AG09319 (cell line): Measurements from ENCODE around the gene KLHDC9.

Source experiments
- DNase-seq: peaks from one replicate; pipeline ENCODE4 v3.0.0-alpha.2; 2010; ENCODE audit warnings: low read depth; ENCODE audit errors: extremely low read depth
- TF ChIP-seq, protein P1 (sequence below): IDR thresholded peaks from 2 replicates; pipeline ENCODE4 v1.5.1; 2011; ENCODE audit warnings: low read depth, mild to moderate bottlenecking, inconsistent platforms, low read length, moderate library complexity

KLHDC9 gene

DNA sequence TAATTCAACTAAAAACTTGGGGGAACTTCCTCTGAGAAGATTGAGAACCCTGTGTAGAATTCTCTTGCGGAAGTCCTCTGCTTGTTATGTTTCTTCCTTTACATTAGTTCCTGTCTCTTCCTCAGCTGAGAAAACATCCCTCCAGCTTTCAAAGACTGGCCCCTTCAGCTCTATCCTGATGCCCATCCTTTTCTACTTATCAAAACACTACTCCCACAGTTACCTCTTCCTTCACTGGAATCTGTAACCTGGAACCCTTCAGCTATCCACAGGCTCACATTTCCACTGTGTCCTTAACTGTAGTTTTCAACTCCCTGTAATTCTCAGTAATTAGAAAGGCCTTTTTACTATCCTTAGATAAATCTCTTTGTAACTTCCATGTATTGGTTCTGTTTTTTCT, 40.3 kb downstream of the KLHDC9 start:
- TF ChIP-seq, protein P1, sequence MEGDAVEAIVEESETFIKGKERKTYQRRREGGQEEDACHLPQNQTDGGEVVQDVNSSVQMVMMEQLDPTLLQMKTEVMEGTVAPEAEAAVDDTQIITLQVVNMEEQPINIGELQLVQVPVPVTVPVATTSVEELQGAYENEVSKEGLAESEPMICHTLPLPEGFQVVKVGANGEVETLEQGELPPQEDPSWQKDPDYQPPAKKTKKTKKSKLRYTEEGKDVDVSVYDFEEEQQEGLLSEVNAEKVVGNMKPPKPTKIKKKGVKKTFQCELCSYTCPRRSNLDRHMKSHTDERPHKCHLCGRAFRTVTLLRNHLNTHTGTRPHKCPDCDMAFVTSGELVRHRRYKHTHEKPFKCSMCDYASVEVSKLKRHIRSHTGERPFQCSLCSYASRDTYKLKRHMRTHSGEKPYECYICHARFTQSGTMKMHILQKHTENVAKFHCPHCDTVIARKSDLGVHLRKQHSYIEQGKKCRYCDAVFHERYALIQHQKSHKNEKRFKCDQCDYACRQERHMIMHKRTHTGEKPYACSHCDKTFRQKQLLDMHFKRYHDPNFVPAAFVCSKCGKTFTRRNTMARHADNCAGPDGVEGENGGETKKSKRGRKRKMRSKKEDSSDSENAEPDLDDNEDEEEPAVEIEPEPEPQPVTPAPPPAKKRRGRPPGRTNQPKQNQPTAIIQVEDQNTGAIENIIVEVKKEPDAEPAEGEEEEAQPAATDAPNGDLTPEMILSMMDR = no peak
- DNase-seq = no peak

DNA sequence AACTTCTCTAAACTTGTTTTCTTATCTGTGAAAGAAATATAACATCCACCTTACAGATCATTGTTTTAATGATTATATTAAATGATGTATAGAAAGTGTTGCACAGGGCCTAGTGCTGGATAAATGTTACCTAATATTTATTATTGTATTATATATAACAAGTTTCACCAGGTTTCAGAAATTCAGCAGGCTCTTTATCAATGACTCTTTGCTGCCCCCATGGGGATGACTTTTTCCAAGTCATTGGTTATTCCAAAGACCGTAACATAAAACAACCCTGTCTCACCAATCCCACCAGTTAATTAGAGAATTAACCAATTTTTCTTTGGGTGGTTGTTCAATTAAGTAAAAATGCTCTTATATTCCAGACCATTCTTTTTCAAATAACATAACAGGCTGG, 41.6 kb downstream of the KLHDC9 start:
- no peak for DNase-seq
- TF ChIP-seq, protein P1 = peak; percentile 50

DNA sequence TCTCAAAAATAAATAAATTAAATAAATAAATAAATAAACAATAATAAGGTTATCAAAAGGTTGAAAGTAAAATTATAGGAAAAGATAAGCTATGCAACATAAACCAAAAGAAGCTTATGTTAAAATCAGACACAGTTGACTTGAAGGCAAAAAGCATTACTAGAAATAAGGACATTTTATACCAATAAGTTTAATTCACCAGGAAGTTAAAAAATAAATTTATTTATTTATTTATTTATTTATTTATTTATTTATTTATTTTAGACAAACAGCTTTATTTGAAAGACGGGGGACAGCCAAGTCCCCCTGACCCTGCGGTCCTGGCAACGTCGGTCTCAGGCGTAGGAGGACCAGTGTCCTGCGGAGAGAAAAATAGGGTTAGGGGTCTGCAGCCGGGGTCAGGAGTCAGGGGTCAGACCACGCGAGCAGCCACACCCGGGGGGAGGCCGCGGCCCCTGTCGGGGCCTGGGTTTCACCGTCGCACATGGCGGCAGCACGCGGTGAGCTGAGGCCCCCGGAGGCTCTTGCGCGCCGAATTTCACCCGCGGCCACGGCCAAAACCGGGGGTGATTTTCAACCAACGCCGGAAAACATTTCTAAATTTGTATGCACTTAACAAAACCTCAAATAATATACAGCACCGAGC, 42.7 kb downstream of the KLHDC9 start:
- no peak for DNase-seq
- TF ChIP-seq, protein P1 = no peak

DNA sequence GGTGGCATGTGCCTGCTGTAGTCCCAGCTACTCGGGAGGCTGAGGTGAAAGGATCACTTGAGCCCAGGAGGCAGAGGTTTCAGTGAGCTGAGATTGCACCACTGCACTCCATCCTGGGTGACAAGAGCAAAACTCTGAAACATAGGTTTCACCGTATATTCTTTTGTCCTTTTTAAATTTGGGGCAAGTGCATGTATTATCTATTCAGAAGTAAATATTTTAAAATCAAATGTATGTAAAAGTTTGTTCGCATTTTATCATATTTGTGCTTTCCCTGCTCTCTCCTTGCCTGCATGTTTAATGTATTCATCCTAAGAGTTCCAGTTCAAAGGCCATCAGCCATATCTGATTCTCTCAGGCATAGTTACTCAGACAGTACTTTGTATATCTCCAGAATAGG, 47.7 kb downstream of the KLHDC9 start:
- no peak for DNase-seq
- TF ChIP-seq, protein P1 = no peak
